GM23338 (cell line): ENCODE measurements around the gene ROBO1. TPM values are rescaled to one million over a fixed set of nuclear protein-coding genes. Genes with fewer than 3 reads are reported as not detected.

Experiments used
- ATAC-seq: fragments of 200-7000 bp; cut with Tn5 transposase; 3 replicates; pipeline ENCODE4 v1.9.1; 2020
- DNase-seq: peaks from one replicate; pipeline ENCODE4 v3.0.0-alpha.2; 2015; ENCODE audit warnings: low spot score
- H2AFZ ChIP-seq: fragments of 200-600 bp; sonication (generic); 2 replicates; pipeline ENCODE4 v1.8.0; 2016; ENCODE audit warnings: antibody characterized with exemption, mild to moderate bottlenecking, moderate library complexity
- H3F3A ChIP-seq: fragments of 200-600 bp; sonication (generic); replicated peaks from 2 replicates; pipeline ENCODE4 v1.8.0; 2017; ENCODE audit warnings: antibody characterized with exemption, mixed run types, low read depth
- H3K27ac ChIP-seq: fragments of 200-600 bp; sonication (generic); 2 replicates; pipeline ENCODE4 v1.6.1; 2016; ENCODE audit warnings: low read depth
- H3K27me3 ChIP-seq: fragments of 200-600 bp; sonication (generic); 2 replicates; pipeline ENCODE4 v1.8.0; 2016; ENCODE audit warnings: mild to moderate bottlenecking, mixed run types, moderate library complexity; ENCODE audit not compliant: insufficient read depth
- H3K36me3 ChIP-seq: fragments of 200-600 bp; sonication (generic); 2 replicates; pipeline ENCODE4 v1.8.0; 2016; ENCODE audit warnings: mild to moderate bottlenecking; ENCODE audit not compliant: insufficient read depth
- H3K4me1 ChIP-seq: fragments of 200-600 bp; sonication (generic); 2 replicates; pipeline ENCODE4 v1.8.0; 2016; ENCODE audit warnings: mild to moderate bottlenecking, moderate library complexity; ENCODE audit not compliant: insufficient read depth
- H3K4me2 ChIP-seq: fragments of 200-600 bp; sonication (generic); 2 replicates; pipeline ENCODE4 v1.7.1; 2017; ENCODE audit warnings: mixed run types
- H3K4me3 ChIP-seq: fragments of 200-600 bp; sonication (generic); 2 replicates; pipeline ENCODE4 v1.6.1; 2016; ENCODE audit warnings: mixed run types
- H3K79me2 ChIP-seq: fragments of 200-600 bp; sonication (generic); replicated peaks from 2 replicates; pipeline ENCODE4 v1.8.0; 2017; ENCODE audit warnings: mild to moderate bottlenecking; ENCODE audit not compliant: insufficient read depth
- H3K9me2 ChIP-seq: fragments of 200-600 bp; sonication (generic); 2 replicates; pipeline ENCODE4 v1.8.0; 2017; ENCODE audit not compliant: insufficient read depth
- H4K20me1 ChIP-seq: fragments of 200-600 bp; sonication (generic); replicated peaks from 2 replicates; pipeline ENCODE4 v1.8.0; 2017; ENCODE audit warnings: mild to moderate bottlenecking; ENCODE audit not compliant: insufficient read depth
- H3K27ac Mint-ChIP-seq: 2 replicates; pipeline ENCODE4 v1.8.0; 2020; ENCODE audit warnings: inconsistent platforms, mild to moderate bottlenecking, moderate library complexity, mixed read lengths
- H3K27me3 Mint-ChIP-seq: 3 replicates; pipeline ENCODE4 v1.8.0; 2022; ENCODE audit warnings: low read depth, mild to moderate bottlenecking, moderate library complexity, mixed read lengths, inconsistent platforms; ENCODE audit not compliant: insufficient read depth, poor library complexity
- H3K36me3 Mint-ChIP-seq: 3 replicates; pipeline ENCODE4 v1.8.0; 2021; ENCODE audit warnings: low read depth, mild to moderate bottlenecking, inconsistent platforms, moderate library complexity, mixed read lengths
- H3K4me1 Mint-ChIP-seq: 3 replicates; pipeline ENCODE4 v1.8.0; 2020; ENCODE audit warnings: mild to moderate bottlenecking, inconsistent platforms, mixed read lengths
- H3K4me3 Mint-ChIP-seq: 3 replicates; pipeline ENCODE4 v1.8.0; 2021; ENCODE audit warnings: moderate library complexity, mild to moderate bottlenecking, inconsistent platforms, mixed read lengths
- H3K9me3 Mint-ChIP-seq: 3 replicates; pipeline ENCODE4 v1.8.0; 2020; ENCODE audit warnings: moderate library complexity, mild to moderate bottlenecking, inconsistent platforms, mixed read lengths
- CREB1 ChIP-seq: fragments of 250-450 bp; sonication (Bioruptor Pico); IDR thresholded peaks from 2 replicates; pipeline ENCODE4 v1.5.0; 2020; ENCODE audit warnings: low read depth, mild to moderate bottlenecking, moderate library complexity
- CTCF ChIP-seq, 2 experiments: fragments of 200-600 bp in 1 of 2; sonication (generic) in 1 of 2; conservative IDR thresholded peaks; 2 replicates each; pipeline versions ENCODE4 v1.5.1 to v1.6.1; 2016 to 2017; ENCODE audit warnings: antibody characterized with exemption in 2 of 2, low read depth in 2 of 2, mild to moderate bottlenecking in 2 of 2, moderate library complexity in 1 of 2
- ETS1 ChIP-seq: IDR thresholded peaks from 2 replicates; pipeline ENCODE4 v1.6.1; 2016; ENCODE audit warnings: antibody characterized with exemption
- EZH2phosphoT487 ChIP-seq: fragments of 200-600 bp; sonication (generic); IDR thresholded peaks from one replicate; pipeline ENCODE4 v1.8.1; 2018; ENCODE audit warnings: antibody characterized with exemption; ENCODE audit not compliant: unreplicated experiment
- JUNB ChIP-seq: IDR thresholded peaks from one replicate; pipeline ENCODE4 v1.6.1; 2016; ENCODE audit warnings: antibody characterized with exemption; ENCODE audit not compliant: unreplicated experiment
- NANOG ChIP-seq: IDR thresholded peaks from 2 replicates; pipeline ENCODE4 v1.6.1; 2016; ENCODE audit warnings: antibody characterized with exemption, borderline replicate concordance
- POLR2AphosphoS5 ChIP-seq: IDR thresholded peaks from 2 replicates; pipeline ENCODE4 v1.6.1; 2016; ENCODE audit warnings: antibody characterized with exemption, low read depth
- STAT1 ChIP-seq: IDR thresholded peaks from one replicate; pipeline ENCODE4 v1.6.1; 2016; ENCODE audit warnings: antibody characterized with exemption; ENCODE audit not compliant: unreplicated experiment
- ZNF114 ChIP-seq: fragments of 250-450 bp; sonication (Bioruptor Pico); IDR thresholded peaks from 2 replicates; pipeline ENCODE4 v1.5.0; 2020; ENCODE audit warnings: mild to moderate bottlenecking, moderate library complexity
- polyA plus RNA-seq: library from polyadenylated mRNA; unstranded; fragments of >200 nt; fragmentation: Nextera tagmentation; extraction: Ambion mirVana; gene quantifications from 2 replicates; pipeline ENCODE4 v1.2.1, GENCODE V29; 2016
- total RNA-seq: library from RNA; depleted of rRNA; stranded (reverse); fragments of >200 nt; shearing (Covaris generic); gene quantifications from 2 replicates; pipeline ENCODE4 v1.2.3, GENCODE V29; 2014
- TF ChIP-seq, protein P1 (sequence below): fragments of 250-450 bp; sonication (Bioruptor Pico); IDR thresholded peaks from 2 replicates; pipeline ENCODE4 v1.5.0; 2020; ENCODE audit warnings: mild to moderate bottlenecking, moderate library complexity

ROBO1 gene
- total and polyA plus RNA-seq, 2 experiments from 2014 or later = 19.2 to 78.3 TPM

- H3K27me3 ChIP-seq = no peaks in the 10 kb centered on the region
- no peaks in the 10 kb centered on the region for H4K20me1 ChIP-seq
- no peaks in the 10 kb centered on the region for H3K9me3 Mint-ChIP-seq
- no peaks in the 10 kb centered on the region for H3K36me3 ChIP-seq
- H3K4me2 ChIP-seq = no peak overlapping the region
- H3K27me3 Mint-ChIP-seq = no peaks in the 10 kb centered on the region
- H3K27ac Mint-ChIP-seq = no peak overlapping the region
- H3K79me2 ChIP-seq = no peaks in the 10 kb centered on the region
- H3F3A ChIP-seq = no peaks in the 10 kb centered on the region
- H3K4me3 ChIP-seq = no peak overlapping the region
- ATAC-seq (no peak), DNase-seq (no peak)
- peaks cover 8% of the 10 kb centered on the region for H3K4me1 Mint-ChIP-seq
- no peak overlapping the region for H2AFZ ChIP-seq
- no peaks in the 10 kb centered on the region for H3K9me2 ChIP-seq
- H3K4me1 ChIP-seq = peaks cover 6% of the 10 kb centered on the region
- no peak overlapping the region for H3K27ac ChIP-seq
- H3K36me3 Mint-ChIP-seq = no peaks in the 10 kb centered on the region
- H3K4me3 Mint-ChIP-seq = no peak overlapping the region
- TF ChIP-seq, protein P1, sequence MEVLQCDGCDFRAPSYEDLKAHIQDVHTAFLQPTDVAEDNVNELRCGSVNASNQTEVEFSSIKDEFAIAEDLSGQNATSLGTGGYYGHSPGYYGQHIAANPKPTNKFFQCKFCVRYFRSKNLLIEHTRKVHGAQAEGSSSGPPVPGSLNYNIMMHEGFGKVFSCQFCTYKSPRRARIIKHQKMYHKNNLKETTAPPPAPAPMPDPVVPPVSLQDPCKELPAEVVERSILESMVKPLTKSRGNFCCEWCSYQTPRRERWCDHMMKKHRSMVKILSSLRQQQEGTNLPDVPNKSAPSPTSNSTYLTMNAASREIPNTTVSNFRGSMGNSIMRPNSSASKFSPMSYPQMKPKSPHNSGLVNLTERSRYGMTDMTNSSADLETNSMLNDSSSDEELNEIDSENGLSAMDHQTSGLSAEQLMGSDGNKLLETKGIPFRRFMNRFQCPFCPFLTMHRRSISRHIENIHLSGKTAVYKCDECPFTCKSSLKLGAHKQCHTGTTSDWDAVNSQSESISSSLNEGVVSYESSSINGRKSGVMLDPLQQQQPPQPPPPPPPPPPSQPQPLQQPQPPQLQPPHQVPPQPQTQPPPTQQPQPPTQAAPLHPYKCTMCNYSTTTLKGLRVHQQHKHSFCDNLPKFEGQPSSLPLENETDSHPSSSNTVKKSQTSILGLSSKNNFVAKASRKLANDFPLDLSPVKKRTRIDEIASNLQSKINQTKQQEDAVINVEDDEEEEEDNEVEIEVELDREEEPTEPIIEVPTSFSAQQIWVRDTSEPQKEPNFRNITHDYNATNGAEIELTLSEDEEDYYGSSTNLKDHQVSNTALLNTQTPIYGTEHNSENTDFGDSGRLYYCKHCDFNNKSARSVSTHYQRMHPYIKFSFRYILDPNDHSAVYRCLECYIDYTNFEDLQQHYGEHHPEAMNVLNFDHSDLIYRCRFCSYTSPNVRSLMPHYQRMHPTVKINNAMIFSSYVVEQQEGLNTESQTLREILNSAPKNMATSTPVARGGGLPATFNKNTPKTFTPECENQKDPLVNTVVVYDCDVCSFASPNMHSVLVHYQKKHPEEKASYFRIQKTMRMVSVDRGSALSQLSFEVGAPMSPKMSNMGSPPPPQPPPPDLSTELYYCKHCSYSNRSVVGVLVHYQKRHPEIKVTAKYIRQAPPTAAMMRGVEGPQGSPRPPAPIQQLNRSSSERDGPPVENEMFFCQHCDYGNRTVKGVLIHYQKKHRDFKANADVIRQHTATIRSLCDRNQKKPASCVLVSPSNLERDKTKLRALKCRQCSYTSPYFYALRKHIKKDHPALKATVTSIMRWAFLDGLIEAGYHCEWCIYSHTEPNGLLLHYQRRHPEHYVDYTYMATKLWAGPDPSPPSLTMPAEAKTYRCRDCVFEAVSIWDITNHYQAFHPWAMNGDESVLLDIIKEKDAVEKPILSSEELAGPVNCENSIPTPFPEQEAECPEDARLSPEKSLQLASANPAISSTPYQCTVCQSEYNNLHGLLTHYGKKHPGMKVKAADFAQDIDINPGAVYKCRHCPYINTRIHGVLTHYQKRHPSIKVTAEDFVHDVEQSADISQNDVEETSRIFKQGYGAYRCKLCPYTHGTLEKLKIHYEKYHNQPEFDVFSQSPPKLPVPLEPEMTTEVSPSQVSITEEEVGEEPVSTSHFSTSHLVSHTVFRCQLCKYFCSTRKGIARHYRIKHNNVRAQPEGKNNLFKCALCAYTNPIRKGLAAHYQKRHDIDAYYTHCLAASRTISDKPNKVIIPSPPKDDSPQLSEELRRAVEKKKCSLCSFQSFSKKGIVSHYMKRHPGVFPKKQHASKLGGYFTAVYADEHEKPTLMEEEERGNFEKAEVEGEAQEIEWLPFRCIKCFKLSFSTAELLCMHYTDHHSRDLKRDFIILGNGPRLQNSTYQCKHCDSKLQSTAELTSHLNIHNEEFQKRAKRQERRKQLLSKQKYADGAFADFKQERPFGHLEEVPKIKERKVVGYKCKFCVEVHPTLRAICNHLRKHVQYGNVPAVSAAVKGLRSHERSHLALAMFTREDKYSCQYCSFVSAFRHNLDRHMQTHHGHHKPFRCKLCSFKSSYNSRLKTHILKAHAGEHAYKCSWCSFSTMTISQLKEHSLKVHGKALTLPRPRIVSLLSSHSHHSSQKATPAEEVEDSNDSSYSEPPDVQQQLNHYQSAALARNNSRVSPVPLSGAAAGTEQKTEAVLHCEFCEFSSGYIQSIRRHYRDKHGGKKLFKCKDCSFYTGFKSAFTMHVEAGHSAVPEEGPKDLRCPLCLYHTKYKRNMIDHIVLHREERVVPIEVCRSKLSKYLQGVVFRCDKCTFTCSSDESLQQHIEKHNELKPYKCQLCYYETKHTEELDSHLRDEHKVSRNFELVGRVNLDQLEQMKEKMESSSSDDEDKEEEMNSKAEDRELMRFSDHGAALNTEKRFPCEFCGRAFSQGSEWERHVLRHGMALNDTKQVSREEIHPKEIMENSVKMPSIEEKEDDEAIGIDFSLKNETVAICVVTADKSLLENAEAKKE (CRISPR knock-in tag) = no peak
- TF ChIP-seq STAT1 = no peak
- no peak for TF ChIP-seq NANOG
- no peak for TF ChIP-seq EZH2phosphoT487
- TF ChIP-seq ETS1 = no peak
- no peak for TF ChIP-seq CTCF (conservative IDR thresholded peaks at IDR 0.05; ENCODE audit: low read depth in 2 of 2)
- no peak for TF ChIP-seq JUNB
- no peak for TF ChIP-seq CREB1 (CRISPR knock-in tag)
- TF ChIP-seq ZNF114 (CRISPR knock-in tag) = no peak
- TF ChIP-seq POLR2AphosphoS5 = no peak
Measured at GRCh38 chr3:79639855-79640254, 127.9 kb downstream of the ROBO1 start.
